Measurements from ENCODE around the gene MAST4.

- TF ChIP-seq POLR2A (IDR thresholded peaks at IDR 0.05) (no peak), EP300 (IDR thresholded peaks at IDR 0.05) (no peak), CTCF (IDR thresholded peaks at IDR 0.05) (no peak), POLR2AphosphoS5 (IDR thresholded peaks at IDR 0.05) (no peak)
These were observed 429.3 kb downstream of the MAST4 start for GRCh38 chr5:67025457-67025856.

Measured in gastroesophageal sphincter (tissue), 3 donors.